Gastrocnemius medialis (tissue), 4 donors: ENCODE measurements around the gene TNFRSF12A. TPM values are rescaled to one million over a fixed set of nuclear protein-coding genes. Genes with fewer than 3 reads are reported as not detected.

Source experiments
- ATAC-seq, 2 donors: fragments of 150-250 bp; one replicate each; pipeline ENCODE4 v1.9.1; 2016
- DNase-seq, 2 donors: peaks; one replicate each; pipeline ENCODE4 v3.0.0-alpha.2; 2019
- H3K27ac ChIP-seq, 4 donors: fragments of 200-600 bp; sonication (generic); 1 replicate in 1 of 4; 2 replicates in 3 of 4; pipeline ENCODE4 v1.5.1; 2016 to 2018; ENCODE audit warnings: mild to moderate bottlenecking in 2 of 4, moderate library complexity in 1 of 4
- H3K27me3 ChIP-seq, 3 donors: fragments of 200-600 bp; sonication (generic) in 2 of 3; 1 replicate in 1 of 3; 2 replicates in 2 of 3; pipeline versions ENCODE4 v1.5.1 to v1.6.0; 2016 to 2019; ENCODE audit warnings: mild to moderate bottlenecking in 1 of 3, moderate library complexity in 1 of 3
- H3K36me3 ChIP-seq, 2 donors: fragments of 200-600 bp; sonication (generic) in 1 of 2; one replicate each; pipeline ENCODE4 v1.5.1; 2017 to 2018
- H3K4me1 ChIP-seq, 2 donors: fragments of 200-600 bp; sonication (generic) in 1 of 2; one replicate each; pipeline ENCODE4 v1.5.1; 2016 to 2017; ENCODE audit warnings: mild to moderate bottlenecking in 2 of 2
- H3K4me3 ChIP-seq, 4 donors: fragments of 200-600 bp; sonication (generic) in 3 of 4; 1 replicate in 1 of 4; 2 replicates in 3 of 4; pipeline ENCODE4 v1.5.1; 2016 to 2019; ENCODE audit warnings: mild to moderate bottlenecking in 2 of 4
- H3K9me3 ChIP-seq, 3 donors: fragments of 200-600 bp; sonication (generic) in 2 of 3; 1 replicate in 1 of 3; 2 replicates in 2 of 3; pipeline ENCODE4 v1.5.1; 2016 to 2019
- POLR2A ChIP-seq, 2 donors: fragments of 450-650 bp; IDR thresholded peaks; one replicate each; pipeline ENCODE4 v1.6.1; 2017; ENCODE audit warnings: antibody characterized with exemption in 2 of 2, mild to moderate bottlenecking in 2 of 2, moderate library complexity in 2 of 2
- in situ Hi-C, 4 donors: fragments of 200-750 bp; cut with MboI; loops; one replicate each; pipeline versions ENCODE4 v1.15.0 to v1.8.0; 2017; ENCODE audit warnings: low sequenced_read_pairs in 4 of 4
- intact Hi-C: fragments of 100-400 bp; cut with DNase I; formaldehyde crosslinking; loops from one replicate; pipeline ENCODE4 v1.15.1; 2023; ENCODE audit warnings: low total_unique reads
- total RNA-seq, 4 donors: library from RNA; depleted of rRNA; stranded (reverse); fragments of >200 nt; gene quantifications; one replicate each; pipeline versions ENCODE4 v1.1.0 to v1.2.3, GENCODE V29; 2016
- TF ChIP-seq, protein P1 (sequence below), 5 experiments: fragments of 450-650 bp in 3 of 5; fragments of 200-600 bp in 2 of 5; sonication (generic) in 2 of 5; IDR thresholded peaks in 4 of 5; conservative IDR thresholded peaks in 1 of 5; 1 replicate in 4 of 5; 2 replicates in 1 of 5; pipeline ENCODE4 v1.5.1; 2016 to 2019; ENCODE audit warnings: antibody characterized with exemption in 5 of 5, mild to moderate bottlenecking in 3 of 5, moderate library complexity in 3 of 5

The TNFRSF12A gene
- total RNA-seq, 4 donors from 2014 or later, result 34.0 to 161 (median 85.5) TPM

DNA sequence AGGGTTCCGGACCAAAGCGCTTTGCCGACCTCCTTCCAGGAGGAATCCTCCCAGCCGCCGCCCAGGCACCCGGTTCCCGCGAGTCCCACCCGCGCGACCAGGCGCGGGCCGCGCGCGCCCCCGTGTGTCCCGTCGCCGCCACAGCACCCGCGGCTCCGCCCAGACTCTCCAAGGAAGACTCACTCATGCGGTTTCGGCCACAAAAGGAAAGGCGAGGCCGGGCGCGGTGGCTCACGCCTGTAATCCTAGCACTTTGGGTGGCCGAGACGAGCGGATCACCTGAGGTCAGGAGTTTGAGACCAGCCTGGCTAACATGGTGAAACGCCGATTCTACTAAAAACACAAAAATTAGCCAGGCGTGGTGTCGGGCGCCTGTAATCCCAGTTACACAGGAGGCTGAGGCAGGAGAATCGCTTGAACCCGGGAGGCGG, 36.4 kb upstream of the TNFRSF12A start:
- Histone ChIP-seq H3K4me1 (peaks cover 25 to 28% of the 10 kb centered on the region in 2 donors), H3K27me3 (peaks cover 0 to 6% (median 3%) of the 10 kb centered on the region in 3 donors), H3K4me3 (peak overlapping the region in 3 of 4 donors; percentile 18 to 41 (median 34)), H3K9me3 (no peaks in the 10 kb centered on the region), H3K27ac (no peak overlapping the region), H3K36me3 (no peaks in the 10 kb centered on the region)
- ATAC-seq (peak; percentile 67 to 70), DNase-seq (peak; percentile 53 to 77)
- intact Hi-C loops, result no loop called here
- in situ Hi-C loops, result no loop called here
- no peak for TF ChIP-seq POLR2A (IDR thresholded peaks at IDR 0.05)
- TF ChIP-seq, protein P1, sequence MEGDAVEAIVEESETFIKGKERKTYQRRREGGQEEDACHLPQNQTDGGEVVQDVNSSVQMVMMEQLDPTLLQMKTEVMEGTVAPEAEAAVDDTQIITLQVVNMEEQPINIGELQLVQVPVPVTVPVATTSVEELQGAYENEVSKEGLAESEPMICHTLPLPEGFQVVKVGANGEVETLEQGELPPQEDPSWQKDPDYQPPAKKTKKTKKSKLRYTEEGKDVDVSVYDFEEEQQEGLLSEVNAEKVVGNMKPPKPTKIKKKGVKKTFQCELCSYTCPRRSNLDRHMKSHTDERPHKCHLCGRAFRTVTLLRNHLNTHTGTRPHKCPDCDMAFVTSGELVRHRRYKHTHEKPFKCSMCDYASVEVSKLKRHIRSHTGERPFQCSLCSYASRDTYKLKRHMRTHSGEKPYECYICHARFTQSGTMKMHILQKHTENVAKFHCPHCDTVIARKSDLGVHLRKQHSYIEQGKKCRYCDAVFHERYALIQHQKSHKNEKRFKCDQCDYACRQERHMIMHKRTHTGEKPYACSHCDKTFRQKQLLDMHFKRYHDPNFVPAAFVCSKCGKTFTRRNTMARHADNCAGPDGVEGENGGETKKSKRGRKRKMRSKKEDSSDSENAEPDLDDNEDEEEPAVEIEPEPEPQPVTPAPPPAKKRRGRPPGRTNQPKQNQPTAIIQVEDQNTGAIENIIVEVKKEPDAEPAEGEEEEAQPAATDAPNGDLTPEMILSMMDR (IDR thresholded peaks at IDR 0.05 in 4 of 5, conservative IDR thresholded peaks at IDR 0.05 in 1 of 5), result peak; percentile 79 to 99 (median 83)

DNA sequence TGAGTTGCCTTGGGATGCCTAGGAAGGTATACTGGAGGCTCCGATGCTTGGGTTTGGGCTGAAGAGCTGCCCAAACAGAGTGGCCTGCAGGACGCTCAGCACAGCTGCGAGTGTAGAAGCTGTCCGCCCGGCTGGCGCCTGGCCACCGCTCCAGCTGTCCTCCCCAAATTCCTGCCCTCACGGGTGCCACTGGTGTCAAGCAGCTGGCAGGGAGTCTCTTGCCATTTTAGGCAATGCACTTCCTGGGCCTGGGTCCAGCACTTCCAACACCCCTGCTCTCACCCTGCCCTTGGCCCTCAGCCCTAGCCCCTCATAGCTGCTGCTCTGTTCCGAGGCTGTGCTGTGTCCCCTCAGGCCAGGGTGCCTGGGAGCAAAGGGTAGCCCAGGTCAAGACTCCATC, 34.7 kb upstream of the TNFRSF12A start:
- TF ChIP-seq, protein P1 (IDR thresholded peaks at IDR 0.05 in 4 of 5, conservative IDR thresholded peaks at IDR 0.05 in 1 of 5), result no peak
- no peak for TF ChIP-seq POLR2A (IDR thresholded peaks at IDR 0.05)
- ATAC-seq (peak; percentile 9 to 45), DNase-seq (peak in 1 of 2 donors; percentile 71)
- no peak overlapping the region for H3K4me3 ChIP-seq
- no peaks in the 10 kb centered on the region for H3K9me3 ChIP-seq
- peaks cover 23 to 25% of the 10 kb centered on the region in 2 donors for H3K4me1 ChIP-seq
- in situ Hi-C loops, result no loop called here
- peak overlapping the region; percentile 40 to 79 (median 66) for H3K27ac ChIP-seq
- no peaks in the 10 kb centered on the region for H3K27me3 ChIP-seq
- no peaks in the 10 kb centered on the region for H3K36me3 ChIP-seq
- intact Hi-C loops, result loop anchor here (1.0 kb wide), 1 partner anchor 24 kb away; no protein-coding TSS in a partner anchor

- intact Hi-C loops, result loop anchor here (1.0 kb wide), 2 partner anchors 25 to 45 kb away; no protein-coding TSS in a partner anchor
- H3K4me3 ChIP-seq, result no peak overlapping the region
- no peaks in the 10 kb centered on the region for H3K27me3 ChIP-seq
- peak overlapping the region; percentile 40 to 79 (median 66) for H3K27ac ChIP-seq
- ATAC-seq (peak; percentile 11 to 60), DNase-seq (peak in 1 of 2 donors; percentile 75)
- no peaks in the 10 kb centered on the region for H3K9me3 ChIP-seq
- TF ChIP-seq, protein P1 (IDR thresholded peaks at IDR 0.05 in 4 of 5, conservative IDR thresholded peaks at IDR 0.05 in 1 of 5), result no peak
- no peak for TF ChIP-seq POLR2A (IDR thresholded peaks at IDR 0.05)
- no peaks in the 10 kb centered on the region for H3K36me3 ChIP-seq
- in situ Hi-C loops, result no loop called here
- H3K4me1 ChIP-seq, result peaks cover 23% of the 10 kb centered on the region in 2 donors
Measured at GRCh38 chr16:2985893-2986355, 34.2 kb upstream of the TNFRSF12A start.

DNA sequence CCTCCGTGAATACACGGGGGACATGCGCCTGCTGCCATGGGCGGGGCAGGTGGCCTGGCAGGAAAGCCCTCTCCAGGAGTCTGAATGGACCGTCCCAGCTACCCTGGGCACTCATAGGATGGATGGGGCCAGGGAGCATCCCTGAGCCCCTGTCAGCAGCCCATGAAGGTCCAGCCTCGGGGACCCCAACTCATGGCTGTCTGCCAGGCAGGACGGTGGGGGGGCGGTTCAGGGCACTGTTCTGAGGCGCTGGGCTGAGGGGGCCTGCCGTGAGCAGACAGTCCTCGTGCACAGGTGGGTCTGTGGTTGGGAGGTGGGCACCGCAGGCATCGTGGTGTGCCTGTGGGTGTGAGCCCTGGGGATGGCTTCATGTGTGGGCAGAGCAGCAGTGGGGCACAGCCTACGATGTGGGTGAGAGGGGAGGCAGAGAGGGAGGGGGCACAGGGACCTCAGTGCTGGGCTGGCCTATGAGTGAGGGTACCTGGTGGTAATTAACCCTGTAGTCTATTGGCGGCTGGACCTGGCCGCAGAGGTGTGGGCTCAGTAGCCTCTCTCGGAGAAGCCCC, 33.5 kb upstream of the TNFRSF12A start:
- ATAC-seq, result no peak
- no peaks in the 10 kb centered on the region for H3K36me3 ChIP-seq
- no peak overlapping the region for H3K4me3 ChIP-seq
- no peaks in the 10 kb centered on the region for H3K9me3 ChIP-seq
- TF ChIP-seq POLR2A (IDR thresholded peaks at IDR 0.05), result no peak
- in situ Hi-C loops (no loop called here), intact Hi-C loops (loop anchor here (1.0 kb wide), 1 partner anchor 45 kb away; no protein-coding TSS in a partner anchor)
- no peak overlapping the region for H3K27ac ChIP-seq
- DNase-seq, result no peak
- H3K27me3 ChIP-seq, result no peaks in the 10 kb centered on the region
- peaks cover 20 to 23% of the 10 kb centered on the region in 2 donors for H3K4me1 ChIP-seq

GRCh38 chr16:2987286-2987685, 32.9 kb upstream of the TNFRSF12A start:
- H3K27ac ChIP-seq, result no peak overlapping the region

More at GRCh38 chr16:2987286-2987685, 32.9 kb upstream of the TNFRSF12A start:
- no peaks in the 10 kb centered on the region for H3K36me3 ChIP-seq
- peaks cover 20 to 23% of the 10 kb centered on the region in 2 donors for H3K4me1 ChIP-seq
- in situ Hi-C loops (no loop called here), intact Hi-C loops (no loop called here)
- ATAC-seq (no peak), DNase-seq (no peak)
- no peaks in the 10 kb centered on the region for H3K27me3 ChIP-seq
- H3K9me3 ChIP-seq, result no peaks in the 10 kb centered on the region
- TF ChIP-seq, protein P1 (IDR thresholded peaks at IDR 0.05 in 4 of 5, conservative IDR thresholded peaks at IDR 0.05 in 1 of 5), result no peak
- TF ChIP-seq POLR2A (IDR thresholded peaks at IDR 0.05), result no peak
- H3K4me3 ChIP-seq, result no peak overlapping the region
